ENCODE results near the gene TAS2R60. TPM values are rescaled to one million over a fixed set of nuclear protein-coding genes. Genes with fewer than 3 reads are reported as not detected.

TAS2R60 gene
- total RNA-seq, 1 experiment from 2014 or later: not detected

GRCh38 chr7:143455942-143456341 is 12.7 kb downstream of the TAS2R60 start:
- intact Hi-C loops (cut with micrococcal nuclease; ENCODE audit: unreplicated experiment): loop anchor here (5.0 kb wide), 1 partner anchor 39 kb away; no protein-coding TSS in a partner anchor
- Histone ChIP-seq H3K9me3 (ENCODE audit: insufficient read depth, low read depth) (no peaks in the 10 kb centered on the region), H2AFZ (no peak overlapping the region), H3K79me2 (ENCODE audit: low read depth) (no peaks in the 10 kb centered on the region), H3K4me3 (no peak overlapping the region), H3K4me1 (replicated peaks; ENCODE audit: insufficient read depth) (peaks cover 12% of the 10 kb centered on the region), H3F3A (ENCODE audit: insufficient read depth, low read depth) (no peaks in the 10 kb centered on the region), H4K20me1 (ENCODE audit: insufficient read depth) (no peaks in the 10 kb centered on the region), H3K27me3 (ENCODE audit: insufficient read depth, low read depth) (no peaks in the 10 kb centered on the region), H3K9me2 (ENCODE audit: insufficient read depth) (0 out of 2 replicates have a peak, but pooled peaks cover 3% of the 10 kb centered on the region), H3K4me2 (no peak overlapping the region), H3K36me3 (ENCODE audit: low read depth) (no peaks in the 10 kb centered on the region), H3K27ac (no peak overlapping the region)
- POLR2A ChIA-PET (ENCODE audit: unreplicated experiment): no interaction called here
- DNase-seq: no peak
- BruUV-seq (replicated peaks): no TSS peak
- no peak for TF ChIP-seq EZH2 (IDR thresholded peaks at IDR 0.05; ENCODE audit: low read depth)
- no peak for TF ChIP-seq CTCF (conservative IDR thresholded peaks at IDR 0.05)
- CTCF ChIA-PET: no interaction called here

GRCh38 chr7:143456992-143457793 is 13.9 kb downstream of the TAS2R60 start:
- Histone ChIP-seq H3K79me2 (ENCODE audit: low read depth) (no peaks in the 10 kb centered on the region), H3K9me3 (ENCODE audit: insufficient read depth, low read depth) (0 out of 2 replicates have a peak, but pooled peaks cover 4% of the 10 kb centered on the region), H3K36me3 (ENCODE audit: low read depth) (no peaks in the 10 kb centered on the region), H3F3A (ENCODE audit: insufficient read depth, low read depth) (no peaks in the 10 kb centered on the region), H2AFZ (no peak overlapping the region), H3K4me3 (no peak overlapping the region), H3K27me3 (ENCODE audit: insufficient read depth, low read depth) (no peaks in the 10 kb centered on the region), H3K9me2 (ENCODE audit: insufficient read depth) (0 out of 2 replicates have a peak, but pooled peaks cover 3% of the 10 kb centered on the region), H3K27ac (no peak overlapping the region), H3K4me2 (no peak overlapping the region), H4K20me1 (ENCODE audit: insufficient read depth) (no peaks in the 10 kb centered on the region), H3K4me1 (replicated peaks; ENCODE audit: insufficient read depth) (peaks cover 12% of the 10 kb centered on the region)
- ChIA-PET CTCF (no interaction called here), POLR2A (ENCODE audit: unreplicated experiment) (no interaction called here)
- no peak for DNase-seq
- intact Hi-C loops (cut with micrococcal nuclease; ENCODE audit: unreplicated experiment): loop anchor here (5.0 kb wide), 1 partner anchor 40 kb away; no protein-coding TSS in a partner anchor
- TF ChIP-seq EZH2 (IDR thresholded peaks at IDR 0.05; ENCODE audit: low read depth) (no peak), CTCF (conservative IDR thresholded peaks at IDR 0.05) (no peak)
- no TSS peak for BruUV-seq (replicated peaks)

GRCh38 chr7:143458263-143458662 is 15.0 kb downstream of the TAS2R60 start:
- POLR2A ChIA-PET (ENCODE audit: unreplicated experiment): no interaction called here
- Histone ChIP-seq H3K79me2 (ENCODE audit: low read depth) (no peaks in the 10 kb centered on the region), H3K36me3 (ENCODE audit: low read depth) (no peaks in the 10 kb centered on the region), H3K27ac (no peak overlapping the region), H4K20me1 (ENCODE audit: insufficient read depth) (no peaks in the 10 kb centered on the region), H3F3A (ENCODE audit: insufficient read depth, low read depth) (no peaks in the 10 kb centered on the region), H2AFZ (no peak overlapping the region), H3K27me3 (ENCODE audit: insufficient read depth, low read depth) (no peaks in the 10 kb centered on the region), H3K9me2 (ENCODE audit: insufficient read depth) (0 out of 2 replicates have a peak, but pooled peaks cover 3% of the 10 kb centered on the region), H3K4me3 (no peak overlapping the region), H3K4me1 (replicated peaks; ENCODE audit: insufficient read depth) (peaks cover 12% of the 10 kb centered on the region), H3K4me2 (no peak overlapping the region), H3K9me3 (ENCODE audit: insufficient read depth, low read depth) (0 out of 2 replicates have a peak, but pooled peaks cover 4% of the 10 kb centered on the region)
- TF ChIP-seq EZH2 (IDR thresholded peaks at IDR 0.05; ENCODE audit: low read depth) (no peak), CTCF (conservative IDR thresholded peaks at IDR 0.05) (no peak)
- CTCF ChIA-PET: no interaction called here
- BruUV-seq (replicated peaks): no TSS peak
- intact Hi-C loops (cut with micrococcal nuclease; ENCODE audit: unreplicated experiment): loop anchor here (5.0 kb wide), 1 partner anchor 41 kb away; no protein-coding TSS in a partner anchor
- DNase-seq: peak in 1 of 2 experiments; percentile 8

All from PC-9 (cell line).